ENCODE measurements around the gene EIPR1.

GRCh38 chr2:3414133-3414860 lies 36.7 kb upstream of the EIPR1 start:
- no peak for TF ChIP-seq POLR2A (IDR thresholded peaks at IDR 0.05; ENCODE audit: low read depth, low read length)
- TF ChIP-seq, protein P1, sequence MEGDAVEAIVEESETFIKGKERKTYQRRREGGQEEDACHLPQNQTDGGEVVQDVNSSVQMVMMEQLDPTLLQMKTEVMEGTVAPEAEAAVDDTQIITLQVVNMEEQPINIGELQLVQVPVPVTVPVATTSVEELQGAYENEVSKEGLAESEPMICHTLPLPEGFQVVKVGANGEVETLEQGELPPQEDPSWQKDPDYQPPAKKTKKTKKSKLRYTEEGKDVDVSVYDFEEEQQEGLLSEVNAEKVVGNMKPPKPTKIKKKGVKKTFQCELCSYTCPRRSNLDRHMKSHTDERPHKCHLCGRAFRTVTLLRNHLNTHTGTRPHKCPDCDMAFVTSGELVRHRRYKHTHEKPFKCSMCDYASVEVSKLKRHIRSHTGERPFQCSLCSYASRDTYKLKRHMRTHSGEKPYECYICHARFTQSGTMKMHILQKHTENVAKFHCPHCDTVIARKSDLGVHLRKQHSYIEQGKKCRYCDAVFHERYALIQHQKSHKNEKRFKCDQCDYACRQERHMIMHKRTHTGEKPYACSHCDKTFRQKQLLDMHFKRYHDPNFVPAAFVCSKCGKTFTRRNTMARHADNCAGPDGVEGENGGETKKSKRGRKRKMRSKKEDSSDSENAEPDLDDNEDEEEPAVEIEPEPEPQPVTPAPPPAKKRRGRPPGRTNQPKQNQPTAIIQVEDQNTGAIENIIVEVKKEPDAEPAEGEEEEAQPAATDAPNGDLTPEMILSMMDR (IDR thresholded peaks at IDR 0.05; ENCODE audit: extremely low read depth in 1 of 2, insufficient read depth in 1 of 2, low read depth in 1 of 2, low read length in 2 of 2): no peak
- TF ChIP-seq POLR2AphosphoS5 (IDR thresholded peaks at IDR 0.05; ENCODE audit: insufficient read depth, low read depth, low read length): no peak
- TF ChIP-seq GATA2 (IDR thresholded peaks at IDR 0.05; ENCODE audit: insufficient read depth, insufficient read length, low read depth, low read length): no peak
- TF ChIP-seq, protein P2, sequence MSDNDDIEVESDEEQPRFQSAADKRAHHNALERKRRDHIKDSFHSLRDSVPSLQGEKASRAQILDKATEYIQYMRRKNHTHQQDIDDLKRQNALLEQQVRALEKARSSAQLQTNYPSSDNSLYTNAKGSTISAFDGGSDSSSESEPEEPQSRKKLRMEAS (IDR thresholded peaks at IDR 0.05; ENCODE audit: insufficient read depth, insufficient read length): no peak
